Measurements from ENCODE around the gene TMIGD2.
A peak's percentile ranks its signal among the peaks of the same experiment; 100 is the strongest.
"Not testable (repeated sequence)": the region's sequence is repeated elsewhere in the genome, so short reads cannot be mapped to it uniquely, and the experiment has no call there.

The TMIGD2 gene

GRCh38 chr19:4302243-4302640 is at the start of gene TMIGD2:
TSS of gene TMIGD2 (minus strand) at chr19:4302389. CDS start at chr19:4302385, 4 bp downstream.
- intact Hi-C loops (cut with DNase I) = no loop called here
- DNase-seq = no peak

GRCh38 chr19:4350726-4351125 is 48.5 kb upstream of the TMIGD2 start:
- intact Hi-C loops (cut with DNase I) = loop anchor here (5.0 kb wide), 1 partner anchor 83 kb away; no protein-coding TSS in a partner anchor
- DNase-seq = no peak

- intact Hi-C loops (cut with DNase I) = loop anchor here (5.0 kb wide), 1 partner anchor 83 kb away; no protein-coding TSS in a partner anchor
- DNase-seq = no peak
These were observed 47.9 kb upstream of the TMIGD2 start for GRCh38 chr19:4350111-4350510.

GRCh38 chr19:4349225-4349624 is 47.0 kb upstream of the TMIGD2 start:
- intact Hi-C loops (cut with DNase I); DNase-seq: not testable (repeated sequence)

- no peak for DNase-seq
- intact Hi-C loops (cut with DNase I) = no loop called here
These were observed 45.3 kb upstream of the TMIGD2 start for GRCh38 chr19:4347521-4347920.

GRCh38 chr19:4346020-4346383 is 43.8 kb upstream of the TMIGD2 start:
- DNase-seq = no peak
- intact Hi-C loops (cut with DNase I) = no loop called here

GRCh38 chr19:4345342-4346019 is 43.3 kb upstream of the TMIGD2 start:
- DNase-seq = no peak
- intact Hi-C loops (cut with DNase I) = no loop called here

GRCh38 chr19:4343370-4344307 is 41.5 kb upstream of the TMIGD2 start, which contains the start of gene MPND:
TSS of gene MPND (plus strand) at chr19:4343562. CDS start at chr19:4343594, 32 bp downstream.
- intact Hi-C loops (cut with DNase I) = loop anchor here (2.0 kb wide), 1 partner anchor 15 kb away; no protein-coding TSS in a partner anchor
- peak; percentile 90 to 98 (median 97) for DNase-seq

GRCh38 chr19:4342615-4343369 is 40.6 kb upstream of the TMIGD2 start:
- intact Hi-C loops (cut with DNase I) = loop anchor here (2.0 kb wide), 1 partner anchor 14 kb away; no protein-coding TSS in a partner anchor
- DNase-seq = peak; percentile 87 to 99 (median 98)

GRCh38 chr19:4342314-4342614 is 40.1 kb upstream of the TMIGD2 start:
- DNase-seq = peak in 3 of 42 donors; percentile 22 to 39 (median 29)

GRCh38 chr19:4338441-4339355 is 36.5 kb upstream of the TMIGD2 start, which contains the start of gene STAP2:
TSS of gene STAP2 (minus strand) at chr19:4338827. CDS start at chr19:4338753, 74 bp downstream.
- intact Hi-C loops (cut with DNase I) = no loop called here
- DNase-seq = no peak

More at GRCh38 chr19:4342314-4342614, 40.1 kb upstream of the TMIGD2 start:
- intact Hi-C loops (cut with DNase I) = loop anchor here (2.0 kb wide), 1 partner anchor 13 kb away; no protein-coding TSS in a partner anchor

GRCh38 chr19:4337906-4338440 is 35.8 kb upstream of the TMIGD2 start:
- intact Hi-C loops (cut with DNase I) = no loop called here
- no peak for DNase-seq

- intact Hi-C loops (cut with DNase I) = no loop called here
- no peak for DNase-seq
These were observed 32.9 kb upstream of the TMIGD2 start for GRCh38 chr19:4334929-4335570.

GRCh38 chr19:4329858-4330257 is 27.7 kb upstream of the TMIGD2 start:
- intact Hi-C loops (cut with DNase I) = loop anchor here (2.0 kb wide), 1 partner anchor 13 kb away; the partner anchor contains the start of gene MPND

GRCh38 chr19:4328991-4329681 is 26.9 kb upstream of the TMIGD2 start:
- DNase-seq = not testable (repeated sequence)
- intact Hi-C loops (cut with DNase I) = loop anchor here (2.0 kb wide), 1 partner anchor 14 kb away; the partner anchor contains the start of gene MPND

More at GRCh38 chr19:4329858-4330257, 27.7 kb upstream of the TMIGD2 start:
- DNase-seq = no peak

GRCh38 chr19:4328243-4328990 is 26.2 kb upstream of the TMIGD2 start:
- intact Hi-C loops (cut with DNase I) = loop anchor here (2.0 kb wide), 1 partner anchor 14 kb away; the partner anchor contains the start of gene MPND
- peak; percentile 84 to 100 (median 96) for DNase-seq
